Measurements from ENCODE around the gene TLR8.

DNA sequence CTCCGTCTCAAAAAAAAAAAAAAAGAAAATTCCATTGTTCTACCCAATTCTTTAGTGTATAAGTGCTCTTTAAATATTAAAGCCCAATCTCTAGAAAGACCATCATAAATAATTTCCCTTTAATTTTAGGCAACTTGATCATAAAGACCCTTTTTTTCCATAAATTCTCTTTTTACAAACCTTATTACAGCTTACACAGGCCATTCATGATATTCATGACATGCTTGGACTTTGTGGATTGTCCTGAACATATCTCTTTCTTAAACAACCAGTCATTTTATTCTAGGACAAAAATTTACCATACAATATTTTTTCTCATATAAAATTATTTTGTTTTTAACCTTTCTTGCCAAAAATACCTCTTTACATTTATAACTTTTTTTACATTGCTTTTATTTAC lies 30.5 kb downstream of the TLR8 start:
- TF ChIP-seq CTCF (IDR thresholded peaks at IDR 0.05; ENCODE audit: low read length) (no peak), EZH2 (optimal IDR thresholded peaks at IDR 0.05; ENCODE audit: low read depth, low read length) (no peak), EZH2phosphoT487 (IDR thresholded peaks at IDR 0.05; ENCODE audit: low read length) (no peak)
